NCI-H1436 (cell line): ENCODE data around the gene TINAG.
"Not testable (repeated sequence)": the region's sequence is repeated elsewhere in the genome, so short reads cannot be mapped to it uniquely, and the experiment has no call there.

Experiments
- DNase-seq: peaks from one replicate; lab custom pipeline; 2025; lab: John Stamatoyannopoulos, UW

The TINAG gene

DNA sequence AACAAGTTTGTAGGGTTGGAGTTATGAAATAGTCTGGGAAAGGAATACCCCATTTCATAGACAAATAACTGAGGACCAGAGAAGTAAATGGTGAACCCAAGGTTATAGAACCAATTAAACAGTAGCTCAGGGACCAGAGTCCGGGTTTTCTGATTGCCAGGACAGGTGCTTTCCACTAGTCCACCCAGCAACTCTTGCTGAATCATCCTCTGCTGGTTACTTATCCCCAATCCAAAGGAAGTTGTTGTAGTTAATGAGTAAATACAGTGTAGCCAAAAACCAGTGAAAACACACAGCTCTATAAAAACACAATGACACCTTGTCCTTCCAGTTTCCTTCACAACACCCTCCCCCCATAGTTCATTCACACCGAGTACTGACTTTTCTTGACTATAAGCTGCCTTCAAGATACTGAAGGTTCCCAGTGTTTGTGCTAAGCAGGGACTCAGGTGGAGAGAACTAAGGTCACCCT lies 766 bp upstream of the TINAG start:
- DNase-seq = no peak

DNA sequence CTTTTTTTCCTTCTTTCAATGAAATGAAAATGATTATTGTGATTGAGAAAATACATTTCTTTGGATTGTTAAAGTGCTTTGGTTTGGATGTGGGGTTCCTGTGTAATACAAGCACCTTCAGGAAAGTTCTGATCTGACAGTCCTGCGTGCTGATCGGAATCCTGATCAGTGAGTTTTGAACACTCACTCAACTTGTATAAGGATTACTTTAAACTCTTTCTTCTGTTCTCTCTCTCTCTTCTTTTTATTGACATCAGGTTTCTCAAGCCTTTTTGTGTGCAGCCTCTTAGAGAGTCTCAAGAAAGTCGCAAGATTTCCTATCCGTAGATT lies 710 bp downstream of the TINAG start:
- DNase-seq = no peak

DNA sequence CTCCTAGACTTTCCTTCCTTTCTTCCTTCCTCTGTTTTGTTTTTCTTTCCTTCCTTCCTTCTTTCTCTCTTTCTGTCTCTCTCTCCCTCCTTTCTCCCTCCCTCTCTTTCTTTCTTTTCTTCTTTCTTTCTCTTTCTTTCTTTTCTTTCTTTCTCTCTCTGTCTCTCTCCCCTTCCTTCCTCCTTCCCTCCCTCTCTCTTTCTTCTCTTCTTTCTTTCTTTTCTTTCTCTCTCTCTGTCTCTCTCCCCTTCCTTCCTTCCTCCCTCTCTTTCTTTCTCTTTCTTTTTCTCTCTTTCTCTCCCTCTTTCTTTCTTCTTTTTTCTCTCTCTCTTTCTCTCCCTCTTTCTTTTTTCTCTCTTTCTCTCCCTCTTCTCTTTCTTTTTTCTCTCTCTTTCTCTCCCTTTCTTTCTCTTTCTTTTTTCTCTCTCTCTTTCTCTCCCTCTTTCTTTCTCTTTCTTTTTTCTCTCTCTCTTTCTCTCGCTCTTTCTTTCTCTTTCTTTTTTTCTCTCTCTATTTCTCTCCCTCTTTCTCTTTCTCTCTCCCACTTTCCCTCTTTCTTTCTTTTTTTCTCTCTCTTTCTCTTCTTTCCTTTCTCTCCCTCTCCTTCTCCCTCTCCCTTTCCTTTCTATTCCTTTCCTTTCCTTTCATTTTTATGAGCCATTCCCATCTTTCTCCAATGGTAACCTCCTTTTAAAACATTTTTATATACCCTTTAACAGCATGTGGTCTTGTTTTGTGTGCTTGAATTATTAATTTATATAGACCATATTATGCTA lies 2.3 kb downstream of the TINAG start:
- no peak for DNase-seq

DNA sequence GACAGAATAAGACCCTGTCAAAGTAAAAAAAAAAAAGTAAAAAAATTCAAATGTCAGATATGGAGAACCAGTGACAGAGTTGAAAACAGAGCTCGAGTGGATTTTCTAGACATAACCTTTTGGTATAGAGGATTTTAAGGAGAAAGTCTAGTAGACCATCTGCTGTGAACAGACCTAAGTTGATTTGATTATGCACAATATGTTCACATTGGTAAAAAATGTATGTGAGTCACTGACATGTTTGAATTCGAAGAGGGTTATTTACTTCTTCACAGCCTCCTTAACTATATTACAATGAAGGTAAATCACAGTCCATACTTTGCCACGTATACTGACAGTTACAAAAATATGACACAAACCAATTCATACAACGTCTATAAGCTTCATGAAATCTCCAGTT lies 7.4 kb downstream of the TINAG start:
- DNase-seq = no peak

DNA sequence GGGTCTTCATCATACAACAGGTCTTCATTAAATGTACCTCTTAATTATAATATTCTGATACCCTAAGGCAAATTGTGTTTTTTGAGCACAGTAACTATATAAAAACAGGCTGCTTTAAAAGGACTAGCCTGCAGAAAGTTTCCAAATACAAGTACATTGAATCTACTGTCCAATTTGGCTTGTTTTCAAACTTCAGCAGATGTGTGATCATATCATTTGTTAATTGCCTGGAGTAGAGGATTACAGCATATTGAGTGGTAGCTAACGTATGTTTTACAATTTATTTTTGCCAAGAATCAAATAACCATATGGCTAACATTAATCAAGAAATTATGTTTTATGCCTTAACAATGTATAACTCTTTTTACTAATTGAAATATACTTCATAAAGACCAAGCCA lies 12.6 kb downstream of the TINAG start:
- no peak for DNase-seq

DNA sequence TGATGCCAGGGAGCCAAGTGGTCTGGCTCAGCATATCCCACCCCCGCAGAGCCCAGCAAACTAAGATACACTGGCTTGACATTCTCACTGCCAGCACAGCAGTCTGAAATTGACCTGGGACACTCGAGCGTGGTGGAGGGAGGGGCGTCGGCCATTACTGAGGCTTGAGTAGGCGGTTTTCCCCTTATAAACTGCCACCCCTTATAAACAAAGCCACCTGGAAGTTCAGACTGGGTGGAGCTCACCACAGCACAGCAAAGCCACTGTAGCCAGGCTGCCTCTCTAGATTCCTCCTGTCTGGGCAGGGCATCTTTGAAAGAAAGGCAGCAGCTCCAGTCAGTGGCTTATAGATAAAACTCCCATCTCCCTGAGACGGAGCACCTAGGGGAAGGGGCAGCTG lies 19.4 kb downstream of the TINAG start:
- no peak for DNase-seq

DNA sequence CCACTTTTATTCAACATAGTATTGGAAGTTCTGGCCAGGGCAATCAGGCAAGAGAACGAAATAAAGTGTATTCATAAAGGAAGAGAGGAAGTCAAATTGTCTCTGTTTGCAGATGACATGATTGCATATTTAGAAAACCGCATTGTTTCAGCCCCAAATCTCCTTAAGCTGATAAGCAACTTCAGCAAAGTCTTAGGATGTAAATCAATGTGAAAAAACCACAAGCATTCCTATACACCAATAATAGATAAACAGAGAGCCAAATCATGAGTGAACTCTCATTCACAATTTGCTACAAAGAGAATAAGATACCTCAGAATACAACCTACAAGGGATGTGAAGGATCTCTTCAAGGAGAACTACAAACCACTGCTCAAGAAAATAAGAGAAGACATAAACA lies 23.3 kb downstream of the TINAG start:
- DNase-seq = not testable (repeated sequence)

DNA sequence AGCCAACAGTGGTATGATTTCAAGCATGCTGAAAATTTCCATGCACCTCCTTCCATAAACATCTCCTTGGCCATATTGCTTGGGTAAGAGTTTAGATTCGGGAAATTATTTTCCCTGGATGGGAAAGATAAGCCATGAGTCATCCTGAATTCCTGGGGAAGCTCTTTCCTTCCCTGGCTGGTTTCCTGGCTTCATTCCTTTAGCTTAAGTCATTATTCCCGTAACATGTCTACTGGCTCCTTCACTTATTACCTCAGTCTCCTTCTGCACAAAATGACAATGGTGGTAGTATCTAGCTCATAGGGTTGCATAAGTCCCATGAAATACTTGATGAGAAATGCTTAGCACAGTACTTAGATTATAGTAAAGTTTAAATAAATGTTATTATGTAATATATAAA lies 27.6 kb downstream of the TINAG start:
- no peak for DNase-seq

DNA sequence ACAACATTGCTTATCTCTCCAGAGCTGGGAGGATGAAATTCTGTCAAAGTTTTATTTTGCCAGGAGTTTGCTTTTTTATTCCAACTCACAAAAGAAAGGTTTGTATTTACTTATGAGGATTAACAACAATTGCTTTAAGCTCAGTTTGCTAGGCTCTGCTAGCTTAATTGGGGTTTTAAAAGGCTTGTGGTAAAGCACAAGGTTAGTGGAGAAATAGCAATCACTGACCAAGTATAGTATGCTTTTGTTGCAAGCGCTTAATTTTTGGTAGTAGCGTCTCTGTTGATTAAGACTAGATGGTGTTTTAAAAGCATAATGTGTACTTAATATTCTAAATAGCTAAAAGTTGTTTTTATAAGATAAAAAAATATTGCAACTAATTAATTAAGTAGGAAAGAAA lies 45.7 kb downstream of the TINAG start:
- no peak for DNase-seq

DNA sequence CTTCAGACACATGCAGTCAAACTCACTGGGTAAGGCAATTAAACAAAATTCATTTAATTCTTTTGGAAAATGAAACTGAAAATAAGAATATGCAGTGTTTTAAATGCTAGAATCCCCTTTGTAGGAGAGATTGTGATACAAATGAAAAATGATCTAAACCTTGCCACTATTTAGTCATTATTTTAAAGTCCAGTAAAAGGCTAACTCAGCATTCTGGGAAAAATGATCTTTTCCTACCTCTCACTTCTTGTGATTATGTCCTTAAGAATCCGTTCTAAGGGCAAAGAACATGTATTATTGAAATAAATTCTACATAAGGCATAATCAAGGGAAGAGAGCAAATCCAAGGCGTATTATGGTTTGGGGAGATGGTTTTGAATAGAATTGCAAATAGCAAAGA lies 46.4 kb downstream of the TINAG start:
- DNase-seq = no peak

DNA sequence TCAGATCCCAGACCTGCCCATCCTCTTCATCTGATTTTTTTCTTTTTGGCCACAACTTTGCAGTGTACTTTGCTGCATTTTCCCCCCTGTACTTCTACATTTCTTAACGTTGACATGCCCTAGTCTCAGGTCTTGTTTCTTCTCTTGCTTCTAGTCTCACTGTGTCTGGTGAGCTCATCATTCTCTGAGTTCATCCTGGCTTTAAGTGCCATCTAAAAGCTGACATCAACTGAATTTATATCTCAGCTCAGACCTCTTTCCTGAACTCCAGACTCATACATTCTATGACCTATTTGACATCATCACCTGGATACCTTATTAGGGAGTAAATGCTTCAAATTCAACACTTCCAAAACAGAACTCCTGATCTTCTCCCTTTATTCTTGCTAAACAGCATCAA lies 48.9 kb downstream of the TINAG start:
- no peak for DNase-seq

DNA sequence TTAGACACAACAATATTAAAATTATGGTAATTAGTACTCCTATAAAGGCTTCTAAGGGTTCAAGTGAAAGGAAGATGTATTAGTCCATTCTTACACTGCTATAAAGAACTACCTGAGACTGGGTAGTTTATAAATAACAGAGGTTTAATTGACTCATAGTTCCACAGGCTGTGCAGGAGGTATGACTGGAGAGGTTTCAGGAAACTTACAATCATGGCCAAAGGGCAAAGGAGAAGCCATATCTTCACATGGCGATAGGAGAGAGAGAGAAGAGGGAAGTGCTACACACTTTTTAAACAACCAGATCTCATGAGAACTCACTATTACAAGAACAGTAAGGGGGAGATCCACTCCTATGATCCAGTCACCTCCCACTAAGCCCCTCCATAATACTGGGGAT lies 52.9 kb downstream of the TINAG start:
- no peak for DNase-seq

DNA sequence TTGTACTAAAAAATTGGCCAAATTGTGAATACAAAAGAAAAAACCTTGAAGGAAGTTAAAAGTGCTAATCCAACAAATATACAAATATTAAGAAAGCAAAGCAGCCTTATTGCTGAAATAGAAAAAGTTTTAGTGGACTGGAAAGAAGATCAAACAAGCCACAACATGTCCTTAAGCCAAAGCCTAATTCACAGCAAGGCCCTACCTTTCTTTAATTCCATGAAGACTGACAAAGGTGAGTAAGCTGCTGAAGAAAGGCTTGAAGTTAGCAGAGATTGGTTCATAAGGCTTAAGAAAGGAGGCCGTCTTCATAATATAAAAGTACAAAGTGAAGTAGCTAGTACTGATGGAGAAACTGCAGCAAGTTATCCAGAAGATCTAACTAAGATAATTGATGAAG lies 53.5 kb downstream of the TINAG start:
- no peak for DNase-seq

DNA sequence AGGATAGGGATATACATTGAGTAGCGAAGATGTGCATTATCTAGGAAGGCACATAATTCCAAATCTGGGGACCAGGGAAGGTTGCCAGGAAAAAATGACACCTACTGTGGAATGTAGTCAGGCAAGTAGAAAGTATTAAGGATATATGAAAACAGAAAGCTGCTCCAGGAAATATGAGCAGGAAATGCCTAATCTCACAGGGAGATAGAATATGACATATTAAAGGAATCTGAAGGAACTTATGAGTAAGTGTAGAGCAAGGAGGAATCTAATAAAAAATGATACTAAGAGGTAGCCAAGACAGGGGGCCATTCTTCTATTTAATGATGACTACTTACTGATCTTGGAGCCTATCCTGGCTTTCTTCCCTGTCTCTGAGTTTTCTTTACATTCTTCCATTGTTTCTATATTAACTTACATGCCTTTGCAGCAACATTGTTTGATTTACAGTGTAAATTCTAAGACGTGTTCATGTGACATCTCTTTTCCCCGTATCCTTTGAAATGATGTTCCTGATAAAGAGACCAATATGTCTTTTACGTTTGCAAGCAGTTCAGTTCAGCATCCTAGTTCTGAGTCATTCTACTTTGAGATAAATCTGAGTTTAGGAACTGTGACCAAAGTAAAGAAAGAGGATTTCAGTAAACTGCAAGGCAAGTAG lies 58.6 kb downstream of the TINAG start:
- no peak for DNase-seq

DNA sequence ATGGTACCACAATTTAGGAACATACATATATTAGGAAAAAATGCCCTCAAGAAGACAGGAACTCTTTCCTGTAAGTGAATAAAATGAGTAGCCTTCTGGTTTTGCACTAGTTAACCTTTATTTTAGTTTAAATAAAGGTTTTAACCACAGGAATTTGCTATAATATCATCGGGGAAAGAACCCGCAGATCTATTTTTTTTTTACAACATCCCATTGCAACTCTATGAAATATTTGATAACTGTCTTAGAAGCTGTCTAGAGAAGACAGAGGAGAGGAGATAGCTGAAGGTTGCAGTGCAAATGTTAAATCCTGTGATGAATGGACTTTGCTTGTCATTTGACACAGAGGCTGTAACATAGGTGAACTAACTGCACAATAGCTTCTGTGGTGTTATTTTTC lies 69.5 kb downstream of the TINAG start:
- DNase-seq = no peak

DNA sequence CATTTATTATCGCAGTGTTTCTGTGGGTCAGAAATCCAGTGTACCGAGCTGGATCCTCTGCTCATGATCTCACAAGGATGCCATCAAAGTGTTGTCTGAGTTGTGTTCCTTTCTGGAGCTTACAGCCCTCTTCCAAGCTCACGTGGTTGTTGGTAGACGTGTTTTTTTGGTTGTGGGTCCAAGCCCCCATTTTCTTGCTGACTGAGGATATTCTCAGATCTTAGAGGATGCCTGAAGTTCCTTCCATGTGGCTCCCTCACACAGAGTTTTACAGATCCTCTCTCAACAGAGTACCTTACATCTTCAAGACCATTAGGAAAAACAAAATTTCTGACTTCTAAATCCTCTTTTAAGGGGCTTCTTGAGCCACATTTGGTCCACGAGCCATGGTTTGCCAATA lies 78.1 kb downstream of the TINAG start:
- no peak for DNase-seq

DNA sequence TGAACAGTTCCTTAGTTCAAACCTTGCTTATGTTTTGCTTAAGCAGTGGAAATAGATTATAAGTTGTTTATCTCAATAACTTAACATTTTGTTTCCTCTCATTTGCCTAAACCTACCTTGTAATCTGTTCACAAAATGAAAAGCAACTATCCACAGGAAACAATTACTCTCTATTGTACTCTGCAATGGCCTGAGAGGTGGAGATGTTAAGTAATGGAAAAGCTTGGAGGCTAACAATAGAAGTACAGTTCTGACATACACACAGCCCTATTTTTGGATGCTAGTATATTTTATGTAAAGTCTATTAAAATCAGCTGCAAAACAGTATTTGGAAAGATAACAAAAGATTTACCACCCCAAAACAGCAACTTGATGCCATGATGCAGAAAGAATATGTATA lies 82.1 kb downstream of the TINAG start:
- DNase-seq = no peak

DNA sequence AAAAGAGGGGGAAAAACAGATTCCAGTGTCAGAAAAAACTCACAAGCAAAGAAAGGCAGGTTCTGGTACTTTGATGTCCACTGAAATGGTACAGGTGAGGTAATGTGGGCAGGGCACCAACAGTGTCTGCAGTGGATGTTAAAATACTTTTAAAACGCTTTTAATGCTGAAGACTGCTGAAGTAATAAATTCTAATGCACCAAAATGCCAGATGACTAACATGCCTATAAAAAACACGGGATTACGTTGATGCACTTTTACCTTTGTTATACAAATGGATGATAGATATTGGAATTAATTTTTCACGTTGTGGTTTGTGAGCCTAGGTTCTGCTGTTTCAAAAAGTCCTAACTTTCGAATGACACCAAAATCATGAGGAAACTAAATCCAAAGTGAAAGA lies 83.3 kb downstream of the TINAG start:
- no peak for DNase-seq

DNA sequence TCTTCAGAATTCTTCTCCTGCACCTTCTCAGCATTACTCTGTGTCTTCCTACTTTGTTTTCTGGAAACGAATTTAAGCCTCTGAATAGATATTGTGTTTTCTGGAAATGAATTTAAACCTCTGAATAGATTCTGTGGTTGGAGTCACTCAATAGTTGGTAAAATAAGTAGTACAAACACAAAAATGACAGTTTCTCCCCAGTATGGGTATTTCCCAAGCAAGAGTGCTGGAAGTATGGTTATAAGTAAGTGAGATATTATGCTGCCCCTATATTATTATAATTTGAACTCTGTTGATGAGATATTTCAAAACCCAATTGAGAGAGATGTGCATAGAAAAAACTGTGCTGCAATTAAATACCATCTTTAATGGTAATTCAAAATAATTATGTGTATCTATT lies 94.9 kb downstream of the TINAG start:
- DNase-seq = no peak

DNA sequence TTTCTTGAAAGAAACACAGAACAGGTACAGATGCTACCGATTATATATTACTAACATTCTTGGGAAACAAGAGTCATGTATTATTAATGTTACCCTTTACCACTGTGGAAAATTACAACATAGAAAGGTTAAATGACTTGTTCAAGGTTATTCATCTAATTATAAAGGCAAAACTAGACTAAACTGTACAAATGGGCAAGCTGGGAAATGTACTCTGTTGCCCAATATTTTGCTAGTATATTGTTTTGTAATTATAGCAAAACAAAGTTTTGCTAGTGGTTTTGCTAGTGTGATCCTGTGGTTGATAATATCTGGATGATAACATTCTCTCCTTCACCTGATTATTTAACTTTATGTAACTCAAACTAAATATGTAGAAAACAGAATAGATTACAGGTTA lies 96.5 kb downstream of the TINAG start:
- DNase-seq = no peak

DNA sequence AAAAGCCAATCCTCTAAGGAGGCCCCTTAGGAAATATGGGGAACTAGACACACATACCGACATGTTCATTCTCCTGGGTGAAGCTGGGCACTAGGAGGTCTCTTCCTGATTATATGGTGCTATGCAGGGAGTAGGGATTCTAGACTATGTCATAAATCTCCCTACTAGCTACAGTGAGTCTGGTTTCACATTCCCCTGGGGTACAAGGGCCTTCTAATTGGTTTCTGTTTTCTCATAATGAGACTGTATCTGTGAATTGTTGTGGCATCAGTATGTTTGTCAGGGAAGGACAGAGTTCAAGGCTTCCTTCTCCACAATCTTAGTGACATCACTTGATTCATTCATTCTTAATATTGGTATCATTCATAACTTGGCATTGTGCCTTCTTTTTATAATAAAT lies 103.5 kb downstream of the TINAG start:
- DNase-seq = no peak

DNA sequence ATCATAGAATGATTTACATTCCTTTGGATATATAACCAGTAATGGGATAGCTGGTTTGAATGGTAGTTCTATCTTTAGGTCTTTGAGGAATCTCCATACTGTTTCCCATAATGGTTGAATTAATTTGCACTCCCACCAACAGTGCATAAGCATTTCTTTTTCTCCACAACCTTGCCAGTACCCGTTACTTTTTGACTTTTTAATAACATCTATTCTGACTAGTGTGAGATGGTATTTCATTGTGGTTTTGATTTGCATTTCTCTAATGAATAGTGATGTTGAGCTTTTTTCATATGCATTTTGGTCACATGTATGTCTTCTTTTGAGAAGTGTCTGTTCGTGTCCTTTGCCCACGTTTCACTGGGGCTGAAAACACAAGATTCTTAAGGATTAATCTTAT lies 107.3 kb downstream of the TINAG start:
- no peak for DNase-seq

DNA sequence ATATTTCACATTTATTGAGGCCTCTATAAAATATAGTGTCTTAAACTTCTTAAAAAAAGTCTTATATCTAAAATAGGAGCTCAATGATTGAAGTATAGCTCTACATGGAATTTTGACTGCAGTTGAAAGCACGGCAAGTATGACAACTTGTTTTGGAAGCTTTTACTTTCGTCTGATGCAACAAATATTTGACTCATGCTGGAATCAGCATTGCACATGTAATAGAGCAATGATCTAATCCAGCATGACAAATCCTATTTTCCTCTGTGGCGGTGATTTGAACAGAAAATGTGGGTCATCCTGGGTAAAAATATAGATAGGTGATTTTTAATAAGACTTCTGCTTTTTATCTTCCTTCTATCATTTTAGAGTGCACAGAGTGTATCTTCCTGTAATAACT lies 111.6 kb downstream of the TINAG start:
- no peak for DNase-seq

DNA sequence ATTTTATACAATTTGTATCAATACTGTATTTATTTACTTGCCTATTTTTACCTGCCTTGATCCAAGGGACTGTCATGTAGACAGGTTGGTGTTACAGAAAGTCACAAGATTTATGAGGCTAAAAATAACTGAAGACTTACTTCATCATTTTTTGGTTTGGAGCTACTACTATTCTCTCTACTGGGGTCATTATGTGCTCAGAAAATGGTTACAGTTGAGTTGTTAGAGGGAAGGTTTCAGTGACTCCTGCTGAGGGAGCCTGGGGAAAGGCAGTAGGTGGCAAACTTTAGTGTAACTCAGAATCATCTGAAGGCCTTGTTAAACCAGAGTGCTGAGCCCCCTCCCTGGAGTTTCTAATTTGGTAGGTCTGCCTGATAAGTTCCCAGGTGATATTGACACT lies 118.8 kb downstream of the TINAG start:
- no peak for DNase-seq
